ENCODE measurements around the gene EME2. TPM values are rescaled to one million over a fixed set of nuclear protein-coding genes. Genes with fewer than 3 reads are reported as not detected.

The EME2 gene
- total and polyA plus RNA-seq, 4 donors = 1.4 to 9.0 (median 3.0) TPM

DNA sequence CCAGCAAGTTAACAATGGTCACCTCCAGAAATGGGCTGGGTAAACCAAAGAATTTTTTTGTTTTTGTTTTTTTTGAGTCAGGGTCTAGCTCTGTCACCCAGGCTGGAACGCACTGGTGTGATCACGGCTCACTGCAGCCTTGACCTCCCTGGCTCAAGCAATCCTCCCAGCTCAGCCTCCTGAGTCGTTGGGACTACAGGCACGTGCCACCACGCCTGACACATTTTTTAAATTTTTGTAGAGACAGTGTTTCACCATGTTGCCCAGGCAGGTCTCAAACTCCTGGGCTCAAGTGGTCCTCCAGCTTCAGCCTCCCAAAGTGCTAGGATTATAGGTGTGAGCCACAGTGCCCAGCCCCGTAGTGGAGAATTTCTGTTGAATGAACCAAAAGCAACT is 8.1 kb downstream of the EME2 start:
- DNase-seq (ENCODE audit: low spot score) = no peak
- no peak overlapping the region for H3K4me3 ChIP-seq (ENCODE audit: low read depth in 1 of 3, low read length in 3 of 3)
- H3K9me3 ChIP-seq (ENCODE audit: control insufficient read depth in 4 of 4, low read length in 3 of 4) = no peaks in the 10 kb centered on the region
- H3K27me3 ChIP-seq (ENCODE audit: control insufficient read depth in 4 of 4, insufficient read depth in 4 of 4, low read length in 3 of 4) = no peaks in the 10 kb centered on the region
- no peak overlapping the region for H3K9ac ChIP-seq (ENCODE audit: low read depth in 1 of 2, low read length in 2 of 2)
- 53% methylated on average over 6 of the region's 6 CpGs for WGBS
- peaks cover 0 to 18% (median 9%) of the 10 kb centered on the region in 4 donors for H3K36me3 ChIP-seq (ENCODE audit: control insufficient read depth in 4 of 4, insufficient read depth in 3 of 4, low read depth in 1 of 4, low read length in 3 of 4)
- peak overlapping the region; percentile 84 to 87 for H3K27ac ChIP-seq (ENCODE audit: low read depth in 1 of 2, low read length in 2 of 2)
- TF ChIP-seq RAD21 (IDR thresholded peaks at IDR 0.05) = no peak
- TF ChIP-seq EGR1 (IDR thresholded peaks at IDR 0.05; ENCODE audit: low read depth in 2 of 2) = no peak
- TF ChIP-seq RXRA (IDR thresholded peaks at IDR 0.05) = no peak
- TF ChIP-seq CTCF (IDR thresholded peaks at IDR 0.05; ENCODE audit: low read depth, low read length, missing input control) = no peak
- no peak for TF ChIP-seq FOXA1 (IDR thresholded peaks at IDR 0.05)
- TF ChIP-seq FOXA2 (IDR thresholded peaks at IDR 0.05) = no peak
- TF ChIP-seq, protein P1, sequence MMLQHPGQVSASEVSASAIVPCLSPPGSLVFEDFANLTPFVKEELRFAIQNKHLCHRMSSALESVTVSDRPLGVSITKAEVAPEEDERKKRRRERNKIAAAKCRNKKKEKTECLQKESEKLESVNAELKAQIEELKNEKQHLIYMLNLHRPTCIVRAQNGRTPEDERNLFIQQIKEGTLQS (IDR thresholded peaks at IDR 0.05) = no peak
- TF ChIP-seq ZBTB33 (IDR thresholded peaks at IDR 0.05) = no peak
- no peak for TF ChIP-seq NR2F2 (IDR thresholded peaks at IDR 0.05)
- TF ChIP-seq GABPA (IDR thresholded peaks at IDR 0.05 in 1 of 2, conservative IDR thresholded peaks at IDR 0.05 in 1 of 2) = no peak
- no peak for TF ChIP-seq HNF4A (conservative IDR thresholded peaks at IDR 0.05)
- no peak for TF ChIP-seq JUND (IDR thresholded peaks at IDR 0.05)
- TF ChIP-seq HNF4G (IDR thresholded peaks at IDR 0.05) = no peak
- no peak for TF ChIP-seq SP1 (IDR thresholded peaks at IDR 0.05)
- TF ChIP-seq MAX (IDR thresholded peaks at IDR 0.05) = no peak
- no peak for TF ChIP-seq REST (IDR thresholded peaks at IDR 0.05)
- no peak for TF ChIP-seq TAF1 (conservative IDR thresholded peaks at IDR 0.05)
- peaks cover 14 to 58% (median 37%) of the 10 kb centered on the region in 4 donors for H3K4me1 ChIP-seq (ENCODE audit: control insufficient read depth in 4 of 4, insufficient read depth in 4 of 4, low read length in 3 of 4)

All from liver (tissue), 9 donors.